Calu3 (cell line): Measurements from ENCODE around the gene C1QL2. TPM values are rescaled to one million over a fixed set of nuclear protein-coding genes. Genes with fewer than 3 reads are reported as not detected.

Experiments
- BruUV-seq: library from RNA; stranded (reverse); fragments of 400-500 nt; replicated peaks from 2 replicates; lab custom pipeline; 2021; lab: Mats Ljungman, UMichigan
- CTCF ChIA-PET: fragments of 300-600 bp; sonication (Branson Sonifier 250); formaldehyde crosslinking; loops from one replicate; lab custom pipeline; 2022; ENCODE audit warnings: antibody characterized with exemption; lab: Charles Lee
- DNase-seq: peaks from one replicate; pipeline ENCODE4 v3.0.0; 2022
- H3K27ac Mint-ChIP-seq: one replicate; pipeline ENCODE4 v1.8.0; 2022; ENCODE audit warnings: mixed read lengths; ENCODE audit not compliant: unreplicated experiment
- H3K27me3 Mint-ChIP-seq: one replicate; pipeline ENCODE4 v1.8.0; 2022; ENCODE audit warnings: mixed read lengths; ENCODE audit not compliant: unreplicated experiment
- H3K36me3 Mint-ChIP-seq: one replicate; pipeline ENCODE4 v1.8.0; 2022; ENCODE audit warnings: mild to moderate bottlenecking, moderate library complexity, mixed read lengths; ENCODE audit not compliant: insufficient read depth, unreplicated experiment
- H3K4me1 Mint-ChIP-seq: one replicate; pipeline ENCODE4 v1.8.0; 2022; ENCODE audit warnings: mild to moderate bottlenecking, low read depth, mixed read lengths; ENCODE audit not compliant: unreplicated experiment
- H3K4me3 Mint-ChIP-seq: one replicate; pipeline ENCODE4 v1.8.0; 2022; ENCODE audit warnings: mild to moderate bottlenecking, low read depth, moderate library complexity, mixed read lengths; ENCODE audit not compliant: unreplicated experiment
- H3K9me3 Mint-ChIP-seq: one replicate; pipeline ENCODE4 v1.8.0; 2022; ENCODE audit warnings: low read depth, mixed read lengths; ENCODE audit not compliant: unreplicated experiment
- CTCF ChIP-seq: fragments of 200-600 bp; IDR thresholded peaks from one replicate; pipeline ENCODE4 v1.8.0; 2022; ENCODE audit warnings: antibody characterized with exemption; ENCODE audit not compliant: unreplicated experiment
- intact Hi-C: fragments of 100-400 bp; cut with micrococcal nuclease; formaldehyde crosslinking; loops from one replicate; pipeline ENCODE4 v1.10.0; 2022; ENCODE audit not compliant: unreplicated experiment
- total RNA-seq: library from RNA; stranded (reverse); gene quantifications from 2 replicates; pipeline ENCODE4 v1.2.3, GENCODE V29; 2022

C1QL2 gene
- total RNA-seq, 1 experiment from 2014 or later: not detected

- H3K4me3 Mint-ChIP-seq: no peak overlapping the region
- CTCF ChIA-PET: no interaction called here
- H3K27me3 Mint-ChIP-seq: no peaks in the 10 kb centered on the region
- intact Hi-C loops: no loop called here
- no peak for DNase-seq
- TF ChIP-seq CTCF: no peak
- H3K9me3 Mint-ChIP-seq: no peaks in the 10 kb centered on the region
- BruUV-seq: no TSS peak
- H3K4me1 Mint-ChIP-seq: peaks cover 30% of the 10 kb centered on the region
- no peak overlapping the region for H3K27ac Mint-ChIP-seq
- H3K36me3 Mint-ChIP-seq: no peaks in the 10 kb centered on the region
Measured at GRCh38 chr2:119204525-119204924, 46.0 kb upstream of the C1QL2 start.

GRCh38 chr2:119202610-119203310 lies 44.2 kb upstream of the C1QL2 start:
- CTCF ChIA-PET: interaction anchor here (0.6 to 0.9 kb wide), 3 partner anchors 191 to 320 kb away, joined by 3 to 5 read pairs (median 4); no protein-coding TSS in a partner anchor
- Mint-ChIP-seq H3K9me3 (no peaks in the 10 kb centered on the region), H3K27me3 (no peaks in the 10 kb centered on the region)

GRCh38 chr2:119201815-119202214 lies 43.3 kb upstream of the C1QL2 start:
- H3K9me3 Mint-ChIP-seq: no peaks in the 10 kb centered on the region
- H3K4me3 Mint-ChIP-seq: no peak overlapping the region
- no peaks in the 10 kb centered on the region for H3K36me3 Mint-ChIP-seq
- BruUV-seq: no TSS peak
- DNase-seq: no peak
- no peak for TF ChIP-seq CTCF
- CTCF ChIA-PET: interaction anchor here (0.6 to 1.0 kb wide), 3 partner anchors 10 to 190 kb away, joined by 3 to 4 read pairs (median 3); no protein-coding TSS in a partner anchor
- no peak overlapping the region for H3K27ac Mint-ChIP-seq
- H3K27me3 Mint-ChIP-seq: no peaks in the 10 kb centered on the region
- peaks cover 25% of the 10 kb centered on the region for H3K4me1 Mint-ChIP-seq
- intact Hi-C loops: no loop called here

More at GRCh38 chr2:119202610-119203310, 44.2 kb upstream of the C1QL2 start:
- no peak overlapping the region for H3K4me3 Mint-ChIP-seq
- TF ChIP-seq CTCF: no peak
- no peaks in the 10 kb centered on the region for H3K36me3 Mint-ChIP-seq
- H3K27ac Mint-ChIP-seq: no peak overlapping the region
- no TSS peak for BruUV-seq
- no peak for DNase-seq
- H3K4me1 Mint-ChIP-seq: peaks cover 26% of the 10 kb centered on the region
- intact Hi-C loops: no loop called here

- Mint-ChIP-seq H3K36me3 (no peaks in the 10 kb centered on the region), H3K27ac (no peak overlapping the region), H3K9me3 (no peaks in the 10 kb centered on the region), H3K27me3 (peaks cover 20% of the 10 kb centered on the region), H3K4me3 (no peak overlapping the region), H3K4me1 (peaks cover 40% of the 10 kb centered on the region)
- TF ChIP-seq CTCF: no peak
- intact Hi-C loops: no loop called here
- no TSS peak for BruUV-seq
- no peak for DNase-seq
- CTCF ChIA-PET: interaction anchor here (0.9 kb wide), 1 partner anchor 11 kb away, joined by 5 read pairs; no protein-coding TSS in a partner anchor
Measured at GRCh38 chr2:119198240-119198840, 39.8 kb upstream of the C1QL2 start.
